Type B pancreatic cell (in vitro differentiated cells): ENCODE results near the gene SH3GL3. TPM values are rescaled to one million over a fixed set of nuclear protein-coding genes. Genes with fewer than 3 reads are reported as not detected.

ENCODE experiments used
- DNase-seq: peaks from one replicate; pipeline ENCODE4 v3.0.0; 2021; ENCODE audit warnings: mixed read lengths; ENCODE audit not compliant: unreplicated experiment; ENCODE audit errors: extremely low spot score
- H3K27ac Mint-ChIP-seq: 2 replicates; pipeline ENCODE4 v1.8.0; 2021; ENCODE audit warnings: mild to moderate bottlenecking, mixed read lengths
- H3K27me3 Mint-ChIP-seq: 2 replicates; pipeline ENCODE4 v1.8.0; 2021; ENCODE audit warnings: mixed read lengths
- H3K36me3 Mint-ChIP-seq: 2 replicates; pipeline ENCODE4 v1.8.0; 2021; ENCODE audit warnings: mixed read lengths
- H3K4me1 Mint-ChIP-seq: one replicate; pipeline ENCODE4 v1.8.0; 2021; ENCODE audit warnings: mixed read lengths; ENCODE audit not compliant: unreplicated experiment
- H3K4me3 Mint-ChIP-seq: 2 replicates; pipeline ENCODE4 v1.8.0; 2021; ENCODE audit warnings: mild to moderate bottlenecking, mixed read lengths
- H3K9me3 Mint-ChIP-seq: 2 replicates; pipeline ENCODE4 v1.8.0; 2021; ENCODE audit warnings: mixed read lengths
- total RNA-seq: library from RNA; stranded (reverse); gene quantifications from 2 replicates; pipeline ENCODE4 v1.2.1, GENCODE V29; 2021; ENCODE audit warnings: low replicate concordance
- TF ChIP-seq, protein P1 (sequence below): fragments of 200-600 bp; sonication (generic); conservative IDR thresholded peaks from 2 replicates; pipeline ENCODE4 v1.5.0; 2021; ENCODE audit warnings: antibody characterized with exemption, mild to moderate bottlenecking

The SH3GL3 gene
- total RNA-seq, 1 donor from 2014 or later: 10.0 TPM

DNA sequence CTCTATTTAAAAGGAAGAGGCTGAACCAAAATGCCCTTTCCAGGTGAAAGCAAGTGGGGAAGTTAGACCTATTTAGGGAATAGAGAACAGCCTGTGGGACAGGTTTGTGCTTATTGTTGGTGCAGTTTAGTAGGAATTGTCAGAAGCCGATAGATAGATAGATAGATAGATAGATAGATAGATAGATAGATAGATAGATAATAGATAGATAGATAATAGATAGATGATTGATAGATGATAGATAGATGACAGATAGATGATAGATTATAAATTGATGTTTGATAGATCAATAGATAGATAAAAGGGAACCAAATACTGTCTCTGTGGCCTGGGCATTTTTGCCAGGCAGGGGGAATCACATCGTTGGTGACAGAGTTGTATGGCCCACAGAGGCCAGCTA, 42.5 kb downstream of the SH3GL3 start:
- no peak overlapping the region for H3K4me3 Mint-ChIP-seq
- DNase-seq: no peak
- H3K4me1 Mint-ChIP-seq: no peaks in the 10 kb centered on the region
- no peaks in the 10 kb centered on the region for H3K36me3 Mint-ChIP-seq
- TF ChIP-seq, protein P1, sequence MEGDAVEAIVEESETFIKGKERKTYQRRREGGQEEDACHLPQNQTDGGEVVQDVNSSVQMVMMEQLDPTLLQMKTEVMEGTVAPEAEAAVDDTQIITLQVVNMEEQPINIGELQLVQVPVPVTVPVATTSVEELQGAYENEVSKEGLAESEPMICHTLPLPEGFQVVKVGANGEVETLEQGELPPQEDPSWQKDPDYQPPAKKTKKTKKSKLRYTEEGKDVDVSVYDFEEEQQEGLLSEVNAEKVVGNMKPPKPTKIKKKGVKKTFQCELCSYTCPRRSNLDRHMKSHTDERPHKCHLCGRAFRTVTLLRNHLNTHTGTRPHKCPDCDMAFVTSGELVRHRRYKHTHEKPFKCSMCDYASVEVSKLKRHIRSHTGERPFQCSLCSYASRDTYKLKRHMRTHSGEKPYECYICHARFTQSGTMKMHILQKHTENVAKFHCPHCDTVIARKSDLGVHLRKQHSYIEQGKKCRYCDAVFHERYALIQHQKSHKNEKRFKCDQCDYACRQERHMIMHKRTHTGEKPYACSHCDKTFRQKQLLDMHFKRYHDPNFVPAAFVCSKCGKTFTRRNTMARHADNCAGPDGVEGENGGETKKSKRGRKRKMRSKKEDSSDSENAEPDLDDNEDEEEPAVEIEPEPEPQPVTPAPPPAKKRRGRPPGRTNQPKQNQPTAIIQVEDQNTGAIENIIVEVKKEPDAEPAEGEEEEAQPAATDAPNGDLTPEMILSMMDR: no peak
- no peak overlapping the region for H3K27ac Mint-ChIP-seq
- no peaks in the 10 kb centered on the region for H3K9me3 Mint-ChIP-seq
- no peaks in the 10 kb centered on the region for H3K27me3 Mint-ChIP-seq

DNA sequence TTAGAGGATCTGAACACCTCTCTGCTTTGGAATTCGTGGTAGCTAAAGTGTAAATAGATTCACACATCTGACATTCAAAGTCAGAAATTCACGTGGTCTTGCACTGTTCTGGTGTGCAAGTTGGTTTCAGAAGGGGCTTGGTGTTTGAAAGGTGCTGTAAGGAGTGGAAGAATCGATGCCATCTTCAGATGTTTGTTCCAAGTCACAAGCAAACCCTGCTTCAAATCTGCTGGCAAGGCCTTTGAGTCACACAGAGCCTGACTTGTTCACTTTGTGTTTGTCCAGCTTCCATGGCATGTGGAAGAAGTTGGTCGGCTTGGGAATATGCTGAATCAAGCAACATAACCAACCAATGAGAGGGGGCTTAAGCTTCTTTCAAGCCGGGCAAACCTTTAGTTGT, 44.3 kb downstream of the SH3GL3 start:
- TF ChIP-seq, protein P1: no peak
- H3K27me3 Mint-ChIP-seq: no peaks in the 10 kb centered on the region
- no peak for DNase-seq
- H3K27ac Mint-ChIP-seq: no peak overlapping the region
- no peaks in the 10 kb centered on the region for H3K4me1 Mint-ChIP-seq
- H3K9me3 Mint-ChIP-seq: no peaks in the 10 kb centered on the region
- H3K36me3 Mint-ChIP-seq: no peaks in the 10 kb centered on the region
- no peak overlapping the region for H3K4me3 Mint-ChIP-seq

DNA sequence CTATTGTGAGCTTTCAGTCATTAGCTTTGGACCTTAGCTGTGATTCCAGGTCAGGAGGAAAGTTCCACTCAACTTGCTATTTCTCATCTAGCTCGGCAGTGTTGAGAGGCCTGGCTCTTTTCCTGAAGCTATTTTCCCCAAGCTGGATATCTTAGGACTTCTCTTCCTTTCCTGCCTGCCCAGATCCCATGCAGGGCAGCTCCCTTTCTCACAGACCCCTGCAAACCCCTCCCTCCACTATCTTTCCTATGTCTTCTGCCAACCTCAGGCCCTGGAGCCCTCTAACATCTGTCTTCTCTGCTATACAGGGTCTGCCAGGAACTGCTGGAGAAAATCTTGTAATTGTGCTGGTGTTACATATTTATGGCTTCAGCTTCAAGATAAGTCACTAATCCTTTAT, 49.6 kb downstream of the SH3GL3 start:
- TF ChIP-seq, protein P1: no peak
- no peak overlapping the region for H3K4me3 Mint-ChIP-seq
- H3K36me3 Mint-ChIP-seq: peaks cover 11% of the 10 kb centered on the region
- no peaks in the 10 kb centered on the region for H3K27me3 Mint-ChIP-seq
- peak overlapping the region; percentile 29 for H3K27ac Mint-ChIP-seq
- peaks cover 18% of the 10 kb centered on the region for H3K9me3 Mint-ChIP-seq
- no peak for DNase-seq
- H3K4me1 Mint-ChIP-seq: peaks cover 5% of the 10 kb centered on the region

DNA sequence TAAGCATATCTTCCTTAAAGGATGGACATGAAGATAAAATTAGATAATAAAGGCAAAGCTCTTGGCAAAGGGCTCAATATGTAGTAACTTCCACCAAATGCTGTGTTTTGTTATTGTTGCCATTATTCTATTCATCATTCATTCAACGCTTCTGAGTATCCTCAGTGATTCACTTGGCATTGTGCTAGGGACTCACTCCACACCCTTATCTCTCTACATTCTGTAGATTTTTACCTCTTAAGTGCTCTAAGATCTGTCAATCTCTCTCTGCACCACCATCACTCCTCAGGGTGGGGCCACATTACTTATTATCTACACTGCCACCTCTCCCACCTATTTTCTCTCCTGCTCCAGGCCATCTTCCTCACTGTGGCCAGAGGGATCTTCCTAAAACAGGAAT, 51.2 kb downstream of the SH3GL3 start:
- peaks cover 5% of the 10 kb centered on the region for H3K4me1 Mint-ChIP-seq
- H3K27me3 Mint-ChIP-seq: no peaks in the 10 kb centered on the region
- no peak for DNase-seq
- TF ChIP-seq, protein P1: no peak
- H3K4me3 Mint-ChIP-seq: peak overlapping the region; percentile 58
- H3K9me3 Mint-ChIP-seq: peaks cover 18% of the 10 kb centered on the region
- H3K27ac Mint-ChIP-seq: peak overlapping the region; percentile 91
- H3K36me3 Mint-ChIP-seq: peaks cover 11% of the 10 kb centered on the region

DNA sequence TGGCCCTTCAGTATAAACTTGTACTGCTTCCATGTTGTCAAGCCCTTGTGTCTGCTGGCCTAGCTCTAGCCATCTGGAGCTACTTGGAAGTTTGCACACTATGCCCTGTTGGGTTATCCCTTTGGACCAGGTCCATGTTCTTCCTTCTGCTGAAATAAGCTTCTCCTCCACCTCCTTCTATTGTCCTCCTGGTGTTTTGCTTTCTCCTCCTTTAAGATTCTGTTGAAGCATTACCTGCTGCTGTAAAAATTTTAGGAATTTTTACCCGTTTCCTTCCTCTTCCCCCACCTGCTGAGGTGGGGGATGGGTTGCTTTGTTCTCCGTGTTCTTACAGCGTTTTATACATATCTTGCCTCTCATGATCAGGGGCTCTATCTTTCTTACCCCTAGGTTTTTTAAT, 51.7 kb downstream of the SH3GL3 start:
- peaks cover 11% of the 10 kb centered on the region for H3K36me3 Mint-ChIP-seq
- H3K4me3 Mint-ChIP-seq: peak overlapping the region; percentile 58
- H3K27me3 Mint-ChIP-seq: no peaks in the 10 kb centered on the region
- TF ChIP-seq, protein P1: no peak
- H3K9me3 Mint-ChIP-seq: peaks cover 18% of the 10 kb centered on the region
- peak overlapping the region; percentile 91 for H3K27ac Mint-ChIP-seq
- H3K4me1 Mint-ChIP-seq: peaks cover 5% of the 10 kb centered on the region
- DNase-seq: no peak

DNA sequence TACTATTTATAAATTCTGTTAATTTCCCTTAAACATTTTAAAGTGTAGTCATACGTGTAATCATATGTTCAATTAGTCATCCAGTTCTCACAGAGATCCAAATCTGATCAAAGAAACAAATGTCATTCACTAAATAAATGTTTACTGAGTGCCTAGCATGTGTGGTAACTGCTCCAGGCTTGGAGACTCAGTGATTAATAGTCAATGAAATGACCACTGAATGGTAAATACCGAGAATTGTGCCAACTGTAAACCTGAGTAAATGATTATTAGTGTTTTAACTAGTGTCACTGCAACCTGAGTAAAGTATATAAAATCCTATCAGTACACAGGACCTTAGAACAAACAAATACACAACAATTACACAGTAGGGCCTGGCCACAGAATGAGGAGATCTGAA, 52.3 kb downstream of the SH3GL3 start:
- Mint-ChIP-seq H3K4me3 (no peak overlapping the region), H3K36me3 (peaks cover 11% of the 10 kb centered on the region), H3K9me3 (peaks cover 18% of the 10 kb centered on the region), H3K27me3 (no peaks in the 10 kb centered on the region), H3K27ac (no peak overlapping the region), H3K4me1 (peaks cover 5% of the 10 kb centered on the region)
- no peak for DNase-seq
- TF ChIP-seq, protein P1: no peak
